IMR-90 (cell line): ENCODE data around the gene UBE2A. TPM values are rescaled to one million over a fixed set of nuclear protein-coding genes. Genes with fewer than 3 reads are reported as not detected.

Experiments used
- ATAC-seq: fragments of 200-7000 bp; cut with Tn5 transposase; 2 replicates; pipeline ENCODE4 v1.9.1; 2020; ENCODE audit warnings: low read depth, mild to moderate bottlenecking, moderate library complexity
- BruUV-seq: library from RNA; stranded (reverse); fragments of 400-500 nt; replicated peaks from 2 replicates; lab custom pipeline; 2021; lab: Mats Ljungman, UMichigan
- CTCF ChIA-PET: fragments of 300-600 bp; formaldehyde crosslinking; extraction: SDS; loops from one replicate; lab custom pipeline; 2021; ENCODE audit warnings: antibody characterized with exemption; lab: Yijun Ruan, JAX
- POLR2A ChIA-PET: fragments of 300-600 bp; sonication (Branson Sonifier 250); formaldehyde crosslinking; loops from one replicate; lab custom pipeline; 2022; ENCODE audit warnings: antibody characterized with exemption; ENCODE audit not compliant: unreplicated experiment; lab: Charles Lee
- DNase-seq: peaks from one replicate; pipeline ENCODE4 v3.0.0; 2013
- H2AFZ ChIP-seq: replicated peaks from 2 replicates; pipeline ENCODE3; 2013; ENCODE audit warnings: low read length, mild to moderate bottlenecking; ENCODE audit not compliant: poor library complexity
- H2AK5ac ChIP-seq: 2 replicates; pipeline ENCODE4 v1.6.1; 2013; ENCODE audit warnings: low read depth, low read length, inconsistent platforms
- H2AK9ac ChIP-seq: replicated peaks from 2 replicates; pipeline ENCODE3; 2013; ENCODE audit warnings: mild to moderate bottlenecking, low read depth, low read length, moderate library complexity; ENCODE audit not compliant: poor library complexity
- H2BK120ac ChIP-seq: 2 replicates; pipeline ENCODE4 v1.6.1; 2013; ENCODE audit warnings: low read depth, low read length, inconsistent platforms
- H2BK15ac ChIP-seq: 3 replicates; pipeline ENCODE4 v1.6.1; 2013; ENCODE audit warnings: low read depth, low read length, inconsistent platforms
- H2BK20ac ChIP-seq: 2 replicates; pipeline ENCODE4 v1.6.1; 2013; ENCODE audit warnings: low read depth, mild to moderate bottlenecking, inconsistent platforms, low read length, moderate library complexity
- H2BK5ac ChIP-seq: 2 replicates; pipeline ENCODE4 v1.6.1; 2013; ENCODE audit warnings: mild to moderate bottlenecking, low read depth, low read length, inconsistent platforms; ENCODE audit not compliant: poor library complexity, severe bottlenecking
- H3K14ac ChIP-seq: replicated peaks from 2 replicates; pipeline ENCODE4 v1.6.1; 2013; ENCODE audit warnings: low read depth, low read length, inconsistent platforms
- H3K18ac ChIP-seq: 2 replicates; pipeline ENCODE4 v1.6.1; 2013; ENCODE audit warnings: low read depth, low read length, control low read depth
- H3K23ac ChIP-seq: 2 replicates; pipeline ENCODE4 v1.6.1; 2013; ENCODE audit warnings: low read depth, low read length, inconsistent platforms
- H3K27ac ChIP-seq: 2 replicates; pipeline ENCODE4 v1.5.1; 2013; ENCODE audit warnings: mild to moderate bottlenecking, control low read depth, low read length; ENCODE audit not compliant: insufficient read depth
- H3K27me3 ChIP-seq: 2 replicates; pipeline ENCODE4 v1.6.1; 2013; ENCODE audit warnings: low read length; ENCODE audit not compliant: control insufficient read depth, insufficient read depth
- H3K36me3 ChIP-seq: 2 replicates; pipeline ENCODE4 v1.6.1; 2013; ENCODE audit warnings: low read length, mixed read lengths; ENCODE audit not compliant: control insufficient read depth, insufficient read depth
- H3K4ac ChIP-seq: 2 replicates; pipeline ENCODE4 v1.6.1; 2013; ENCODE audit warnings: low read depth, low read length, inconsistent platforms
- H3K4me1 ChIP-seq: 2 replicates; pipeline ENCODE4 v1.6.1; 2013; ENCODE audit warnings: low read length, mixed read lengths; ENCODE audit not compliant: control insufficient read depth, insufficient read depth
- H3K4me2 ChIP-seq: 2 replicates; pipeline ENCODE4 v1.6.1; 2013; ENCODE audit warnings: low read depth, mild to moderate bottlenecking, control low read depth, low read length, moderate library complexity
- H3K4me3 ChIP-seq: 2 replicates; pipeline ENCODE4 v1.5.1; 2013; ENCODE audit warnings: low read depth, mild to moderate bottlenecking, control low read depth, low read length, moderate library complexity; ENCODE audit not compliant: insufficient read depth
- H3K56ac ChIP-seq: 2 replicates; pipeline ENCODE4 v1.6.1; 2013; ENCODE audit warnings: low read length, inconsistent platforms; ENCODE audit not compliant: insufficient read depth; ENCODE audit errors: extremely low read depth
- H3K79me1 ChIP-seq, 2 experiments: 2 replicates each; pipeline ENCODE4 v1.6.1; 2013; ENCODE audit warnings: low read length in 2 of 2, inconsistent platforms in 1 of 2, low read depth in 1 of 2
- H3K9ac ChIP-seq: 2 replicates; pipeline ENCODE4 v1.6.1; 2013; ENCODE audit warnings: low read depth, low read length, control low read depth
- H3K9me1 ChIP-seq: 2 replicates; pipeline ENCODE4 v1.6.1; 2013; ENCODE audit warnings: low read length, inconsistent platforms; ENCODE audit not compliant: insufficient read depth
- H3K9me3 ChIP-seq: 2 replicates; pipeline ENCODE4 v1.6.1; 2013; ENCODE audit warnings: low read length; ENCODE audit not compliant: control insufficient read depth, insufficient read depth
- H4K20me1 ChIP-seq: 2 replicates; pipeline ENCODE4 v1.6.1; 2013; ENCODE audit warnings: low read length, inconsistent platforms; ENCODE audit not compliant: insufficient read depth
- H4K5ac ChIP-seq: 2 replicates; pipeline ENCODE4 v1.6.1; 2013; ENCODE audit warnings: mild to moderate bottlenecking, low read depth, low read length, control low read depth
- H4K8ac ChIP-seq, 2 experiments: 2 replicates each; pipeline ENCODE4 v1.6.1; 2013; ENCODE audit warnings: low read depth in 2 of 2, low read length in 2 of 2, control low read depth in 1 of 2, inconsistent platforms in 1 of 2
- H4K91ac ChIP-seq: 2 replicates; pipeline ENCODE4 v1.6.1; 2013; ENCODE audit warnings: low read depth, low read length, inconsistent platforms; ENCODE audit not compliant: insufficient read depth
- NFE2L2 ChIP-seq: fragments of 150-350 bp; IDR thresholded peaks from 2 replicates; pipeline ENCODE4 v1.6.1; 2016; ENCODE audit warnings: low read depth, mild to moderate bottlenecking, low read length
- WGBS, 2 experiments: methylation state at CpG; one replicate each; pipeline versions ENCODE4 v1.1.5 to v1.1.7; 2013; ENCODE audit warnings: missing lambda C conversion rate in 2 of 2; ENCODE audit not compliant: insufficient read length in 1 of 2; ENCODE audit errors: extremely low coverage in 2 of 2; 5-methylcytosine and 5-hydroxymethylcytosine counted together
- dilution Hi-C: fragments of 300-500 bp; cut with HindIII; formaldehyde crosslinking; loops from one replicate; pipeline ENCODE4 v1.14.3; 2018; ENCODE audit warnings: low sequenced_read_pairs; ENCODE audit not compliant: unreplicated experiment
- in situ Hi-C: fragments of 300-500 bp; cut with MboI; formaldehyde crosslinking; loops from 3 replicates; pipeline ENCODE4 v1.14.3; 2019; ENCODE audit warnings: low sequenced_read_pairs, inconsistent platforms, mixed read lengths
- intact Hi-C: fragments of 100-400 bp; cut with micrococcal nuclease; formaldehyde crosslinking; loops from 2 replicates; pipeline ENCODE4 v1.10.0; 2022
- polyA plus RNA-seq, 3 experiments: library from polyadenylated mRNA; depleted of rRNA; stranded (reverse); fragments of >200 nt; gene quantifications; 2 replicates each; pipeline ENCODE4 v1.2.3, GENCODE V29; 2012; ENCODE audit warnings: low replicate concordance in 1 of 3
- total RNA-seq: library from RNA; depleted of rRNA; stranded (reverse); fragments of >200 nt; gene quantifications from 2 replicates; pipeline ENCODE4 v1.2.3, GENCODE V29; 2012
- TF ChIP-seq, protein P1 (sequence below): fragments of 150-350 bp; IDR thresholded peaks from 2 replicates; pipeline ENCODE4 v1.6.1; 2017; ENCODE audit warnings: mild to moderate bottlenecking, antibody characterized with exemption, low read length, low read depth

UBE2A gene
- total and polyA plus RNA-seq, 2 of the 4 experiments (the other 2 are of a cell fraction) = 12.9 to 50.5 TPM

GRCh38 chrX:119604766-119605463 is 30.6 kb downstream of the UBE2A start:
- H3K36me3 ChIP-seq = no peaks in the 10 kb centered on the region
- in situ Hi-C loops = no loop called here

More at GRCh38 chrX:119604766-119605463, 30.6 kb downstream of the UBE2A start:
- peak overlapping the region; percentile 97 for H3K4me3 ChIP-seq
- POLR2A ChIA-PET = no interaction called here
- no peak overlapping the region; the same call in 1 of the 2 replicates for H3K27ac ChIP-seq
- H2BK15ac ChIP-seq = no peak overlapping the region
- H2AFZ ChIP-seq = peak overlapping the region; percentile 81
- H4K8ac ChIP-seq = no peak overlapping the region; a peak in 1 of 4 replicates
- WGBS, 2 experiments = 37% methylated on average over 6 of the region's 17 CpGs; no CpG with 5 or more reads in 1 of the 2 experiments
- no peak overlapping the region for H2BK20ac ChIP-seq
- H3K9ac ChIP-seq = peak overlapping the region; percentile 89
- ATAC-seq = no peak
- H3K27me3 ChIP-seq = no peaks in the 10 kb centered on the region
- CTCF ChIA-PET = interaction anchor here (0.6 kb wide), 2 partner anchors 11 to 17 kb away, joined by 3 to 4 read pairs; no protein-coding TSS in a partner anchor
- DNase-seq = no peak
- H3K4me1 ChIP-seq = no peaks in the 10 kb centered on the region
- no peak for TF ChIP-seq NFE2L2
- TF ChIP-seq, protein P1, sequence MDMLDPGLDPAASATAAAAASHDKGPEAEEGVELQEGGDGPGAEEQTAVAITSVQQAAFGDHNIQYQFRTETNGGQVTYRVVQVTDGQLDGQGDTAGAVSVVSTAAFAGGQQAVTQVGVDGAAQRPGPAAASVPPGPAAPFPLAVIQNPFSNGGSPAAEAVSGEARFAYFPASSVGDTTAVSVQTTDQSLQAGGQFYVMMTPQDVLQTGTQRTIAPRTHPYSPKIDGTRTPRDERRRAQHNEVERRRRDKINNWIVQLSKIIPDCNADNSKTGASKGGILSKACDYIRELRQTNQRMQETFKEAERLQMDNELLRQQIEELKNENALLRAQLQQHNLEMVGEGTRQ = no peak
- H3K18ac ChIP-seq = no peak overlapping the region
- H3K4ac ChIP-seq = no peak overlapping the region
- H2AK9ac ChIP-seq = peak overlapping the region; percentile 89
- no peak overlapping the region for H2BK120ac ChIP-seq
- no peak overlapping the region for H3K14ac ChIP-seq
- no peak overlapping the region for H4K5ac ChIP-seq
- intact Hi-C loops (loop anchor here (5.0 kb wide), 2 partner anchors 187 to 267 kb away; partner anchors contain the start of genes NDUFA1, RNF113A and RPL39), dilution Hi-C loops (no loop called here)
- peaks cover 14% of the 10 kb centered on the region for H4K20me1 ChIP-seq
- H2BK5ac ChIP-seq = no peak overlapping the region
- no peak overlapping the region for H4K91ac ChIP-seq
- peak overlapping the region; percentile 94 for H3K4me2 ChIP-seq
- BruUV-seq = no TSS peak
- H2AK5ac ChIP-seq = no peak overlapping the region; the same call in 1 of the 2 replicates
- 0 out of 2 replicates have a peak, but pooled peaks cover 3% of the 10 kb centered on the region for H3K9me1 ChIP-seq
- no peak overlapping the region; the same call in 1 of the 2 replicates for H3K23ac ChIP-seq
- no peak overlapping the region for H3K56ac ChIP-seq
- no peaks in the 10 kb centered on the region for H3K9me3 ChIP-seq
- H3K79me1 ChIP-seq = peaks cover 0 to 10% of the 10 kb centered on the region in 2 experiments; a peak in 2 of 4 replicates
